ENCODE data around the gene BCAP29. TPM values are rescaled to one million over a fixed set of nuclear protein-coding genes. Genes with fewer than 3 reads are reported as not detected.

BCAP29 gene
- total and polyA plus RNA-seq, 2 donors (not counting 3 experiments of a cell fraction or from before 2014, with no cell fraction given), result 122 to 162 TPM

GRCh38 chr7:107658467-107658866, 78.4 kb downstream of the BCAP29 start:
- intact Hi-C loops (cut with micrococcal nuclease) (no loop called here), dilution Hi-C loops (cut with MboI; ENCODE audit: extremely low pct_ligation_motif_present, low sequenced_read_pairs) (no loop called here)
- no TSS peak for BruUV-seq (replicated peaks)
- Histone ChIP-seq H3K9me3 (replicated peaks; ENCODE audit: control insufficient read depth, insufficient read depth, low read length) (no peaks in the 10 kb centered on the region), H3K9ac (replicated peaks; ENCODE audit: extremely low read depth, insufficient read depth, low read length) (no peak overlapping the region), H3K27me3 (ENCODE audit: control insufficient read depth in 2 of 2, insufficient read depth in 2 of 2, low read length in 2 of 2) (peaks cover 6 to 26% of the 10 kb centered on the region in 2 experiments), H3K4me1 (ENCODE audit: control insufficient read depth, extremely low read depth, insufficient read depth, low read length) (peaks cover 18% of the 10 kb centered on the region), H3K36me3 (ENCODE audit: control insufficient read depth in 2 of 2, extremely low read depth in 1 of 2, insufficient read depth in 2 of 2, low read length in 2 of 2) (no peaks in the 10 kb centered on the region), H3K4me2 (ENCODE audit: insufficient read depth, low read length) (no peak overlapping the region), H4K20me1 (replicated peaks; ENCODE audit: control insufficient read depth, extremely low read depth, insufficient read depth, low read length) (no peaks in the 10 kb centered on the region), H2AFZ (ENCODE audit: low read depth, low read length) (no peak overlapping the region), H3K9me1 (replicated peaks; ENCODE audit: control insufficient read depth, extremely low read depth, insufficient read depth, low read length) (no peaks in the 10 kb centered on the region), H3K79me2 (ENCODE audit: control insufficient read depth, insufficient read depth, low read length) (no peaks in the 10 kb centered on the region), H3K4me3 (replicated peaks in 1 of 3; ENCODE audit: insufficient read depth in 1 of 3, low read depth in 1 of 3, low read length in 3 of 3) (no peak overlapping the region), H3K27ac (ENCODE audit: insufficient read depth, low read depth, low read length) (no peak overlapping the region)
- TF ChIP-seq JUN (IDR thresholded peaks at IDR 0.05; ENCODE audit: borderline replicate concordance, insufficient read depth, insufficient read length, low read depth), result no peak
- no peak for TF ChIP-seq POLR2A (IDR thresholded peaks at IDR 0.05; ENCODE audit: low read depth, low read length)
- no peak for TF ChIP-seq FOS (IDR thresholded peaks at IDR 0.05; ENCODE audit: borderline replicate concordance, insufficient read depth, low read length)
- TF ChIP-seq POLR2AphosphoS5 (IDR thresholded peaks at IDR 0.05; ENCODE audit: insufficient read depth, low read depth, low read length), result no peak
- TF ChIP-seq EZH2 (IDR thresholded peaks at IDR 0.05; ENCODE audit: borderline replicate concordance, low read depth, low read length, severe bottlenecking), result no peak
- TF ChIP-seq GATA2 (IDR thresholded peaks at IDR 0.05; ENCODE audit: insufficient read depth, insufficient read length, low read depth, low read length), result no peak
- TF ChIP-seq MYC (IDR thresholded peaks at IDR 0.05; ENCODE audit: low read depth, low read length), result no peak
- TF ChIP-seq MAX (IDR thresholded peaks at IDR 0.05; ENCODE audit: insufficient read depth, insufficient read length), result no peak
- no peak for TF ChIP-seq CTCF (IDR thresholded peaks at IDR 0.05; ENCODE audit: extremely low read depth in 1 of 2, insufficient read depth in 1 of 2, low read depth in 1 of 2, low read length in 2 of 2)
- FAIRE-seq (no peak), DNase-seq (ENCODE audit: low read depth, low spot score) (no peak)
- CTCF ChIA-PET, result no interaction called here
- POLR2A ChIA-PET, result no interaction called here

Data from endothelial cell of umbilical vein (primary cell).